Suprapubic skin (tissue), 4 donors: Measurements from ENCODE around the gene MYL9. TPM values are rescaled to one million over a fixed set of nuclear protein-coding genes. Genes with fewer than 3 reads are reported as not detected.

Source experiments
- DNase-seq, 2 donors: peaks; one replicate each; pipeline ENCODE4 v3.0.0-alpha.2; 2019; ENCODE audit warnings: low spot score in 2 of 2
- H3K27ac ChIP-seq: fragments of 200-600 bp; sonication (generic); one replicate; pipeline ENCODE4 v1.5.1; 2019
- H3K27me3 ChIP-seq: fragments of 200-600 bp; sonication (generic); one replicate; pipeline ENCODE4 v1.5.1; 2019
- H3K36me3 ChIP-seq: fragments of 200-600 bp; sonication (generic); one replicate; pipeline ENCODE4 v1.5.1; 2019
- H3K4me1 ChIP-seq: fragments of 200-600 bp; sonication (generic); one replicate; pipeline ENCODE4 v1.5.1; 2019
- H3K4me3 ChIP-seq: fragments of 200-600 bp; sonication (generic); one replicate; pipeline ENCODE4 v1.5.1; 2019; ENCODE audit warnings: mild to moderate bottlenecking
- H3K9me3 ChIP-seq: fragments of 200-600 bp; sonication (generic); one replicate; pipeline ENCODE4 v1.5.1; 2019
- EP300 ChIP-seq: sonication (generic); formaldehyde crosslinking; IDR thresholded peaks from one replicate; pipeline ENCODE4 v1.6.1; 2017; ENCODE audit warnings: antibody characterized with exemption
- POLR2A ChIP-seq, 2 donors: fragments of 450-650 bp; IDR thresholded peaks; one replicate each; pipeline ENCODE4 v1.6.1; 2017; ENCODE audit warnings: antibody characterized with exemption in 2 of 2, mild to moderate bottlenecking in 2 of 2, moderate library complexity in 2 of 2
- POLR2AphosphoS5 ChIP-seq, 3 donors: sonication (generic); formaldehyde crosslinking; IDR thresholded peaks; one replicate each; pipeline ENCODE4 v1.6.1; 2017; ENCODE audit warnings: antibody characterized with exemption in 3 of 3
- WGBS: methylation state at CpG from one replicate; pipeline ENCODE4 v1.1.5; 2018; 5-methylcytosine and 5-hydroxymethylcytosine counted together
- total RNA-seq, 4 donors: library from RNA; depleted of rRNA; stranded (reverse); fragments of >200 nt; gene quantifications; one replicate each; pipeline ENCODE4 v1.1.0, GENCODE V29; 2016
- TF ChIP-seq, protein P1 (sequence below), 2 donors: fragments of 200-600 bp in 1 of 2; fragments of 450-650 bp in 1 of 2; sonication (generic) in 1 of 2; IDR thresholded peaks; one replicate each; pipeline ENCODE4 v1.5.1; 2016 to 2019; ENCODE audit warnings: antibody characterized with exemption in 2 of 2, mild to moderate bottlenecking in 1 of 2, moderate library complexity in 1 of 2

Gene MYL9
- total RNA-seq, 4 donors from 2014 or later, result 29.4 to 34.0 (median 30.7) TPM

GRCh38 chr20:36547186-36548005 lies 6.1 kb downstream of the MYL9 start:
- H3K4me1 ChIP-seq, result peaks cover 29% of the 10 kb centered on the region
- H3K36me3 ChIP-seq, result peaks cover 31% of the 10 kb centered on the region
- DNase-seq, result no peak
- H3K9me3 ChIP-seq, result no peaks in the 10 kb centered on the region
- WGBS, result 85% methylated on average over 12 of the region's 12 CpGs
- H3K27me3 ChIP-seq, result no peaks in the 10 kb centered on the region
- no peak for TF ChIP-seq POLR2AphosphoS5 (IDR thresholded peaks at IDR 0.05)
- no peak for TF ChIP-seq EP300
- no peak for TF ChIP-seq POLR2A (IDR thresholded peaks at IDR 0.05)
- TF ChIP-seq, protein P1, sequence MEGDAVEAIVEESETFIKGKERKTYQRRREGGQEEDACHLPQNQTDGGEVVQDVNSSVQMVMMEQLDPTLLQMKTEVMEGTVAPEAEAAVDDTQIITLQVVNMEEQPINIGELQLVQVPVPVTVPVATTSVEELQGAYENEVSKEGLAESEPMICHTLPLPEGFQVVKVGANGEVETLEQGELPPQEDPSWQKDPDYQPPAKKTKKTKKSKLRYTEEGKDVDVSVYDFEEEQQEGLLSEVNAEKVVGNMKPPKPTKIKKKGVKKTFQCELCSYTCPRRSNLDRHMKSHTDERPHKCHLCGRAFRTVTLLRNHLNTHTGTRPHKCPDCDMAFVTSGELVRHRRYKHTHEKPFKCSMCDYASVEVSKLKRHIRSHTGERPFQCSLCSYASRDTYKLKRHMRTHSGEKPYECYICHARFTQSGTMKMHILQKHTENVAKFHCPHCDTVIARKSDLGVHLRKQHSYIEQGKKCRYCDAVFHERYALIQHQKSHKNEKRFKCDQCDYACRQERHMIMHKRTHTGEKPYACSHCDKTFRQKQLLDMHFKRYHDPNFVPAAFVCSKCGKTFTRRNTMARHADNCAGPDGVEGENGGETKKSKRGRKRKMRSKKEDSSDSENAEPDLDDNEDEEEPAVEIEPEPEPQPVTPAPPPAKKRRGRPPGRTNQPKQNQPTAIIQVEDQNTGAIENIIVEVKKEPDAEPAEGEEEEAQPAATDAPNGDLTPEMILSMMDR (IDR thresholded peaks at IDR 0.05), result no peak
- no peak overlapping the region for H3K27ac ChIP-seq
- no peak overlapping the region for H3K4me3 ChIP-seq

DNA sequence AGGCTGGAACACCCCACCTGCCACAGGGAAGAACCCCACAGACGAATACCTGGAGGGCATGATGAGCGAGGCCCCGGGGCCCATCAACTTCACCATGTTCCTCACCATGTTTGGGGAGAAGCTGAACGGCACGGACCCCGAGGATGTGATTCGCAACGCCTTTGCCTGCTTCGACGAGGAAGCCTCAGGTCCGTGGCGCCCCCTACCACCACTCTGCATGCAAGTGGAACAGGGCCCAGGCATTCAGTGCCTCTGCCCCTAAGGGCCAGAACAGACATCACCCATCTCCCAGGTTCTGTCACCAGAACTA lies 6.6 kb downstream of the MYL9 start:
- no peak for TF ChIP-seq POLR2AphosphoS5 (IDR thresholded peaks at IDR 0.05)
- Histone ChIP-seq H3K4me3 (no peak overlapping the region), H3K4me1 (peaks cover 24% of the 10 kb centered on the region), H3K27ac (no peak overlapping the region), H3K36me3 (peaks cover 31% of the 10 kb centered on the region), H3K9me3 (no peaks in the 10 kb centered on the region), H3K27me3 (no peaks in the 10 kb centered on the region)
- WGBS, result 63% methylated on average over 10 of the region's 12 CpGs
- DNase-seq, result no peak

DNA sequence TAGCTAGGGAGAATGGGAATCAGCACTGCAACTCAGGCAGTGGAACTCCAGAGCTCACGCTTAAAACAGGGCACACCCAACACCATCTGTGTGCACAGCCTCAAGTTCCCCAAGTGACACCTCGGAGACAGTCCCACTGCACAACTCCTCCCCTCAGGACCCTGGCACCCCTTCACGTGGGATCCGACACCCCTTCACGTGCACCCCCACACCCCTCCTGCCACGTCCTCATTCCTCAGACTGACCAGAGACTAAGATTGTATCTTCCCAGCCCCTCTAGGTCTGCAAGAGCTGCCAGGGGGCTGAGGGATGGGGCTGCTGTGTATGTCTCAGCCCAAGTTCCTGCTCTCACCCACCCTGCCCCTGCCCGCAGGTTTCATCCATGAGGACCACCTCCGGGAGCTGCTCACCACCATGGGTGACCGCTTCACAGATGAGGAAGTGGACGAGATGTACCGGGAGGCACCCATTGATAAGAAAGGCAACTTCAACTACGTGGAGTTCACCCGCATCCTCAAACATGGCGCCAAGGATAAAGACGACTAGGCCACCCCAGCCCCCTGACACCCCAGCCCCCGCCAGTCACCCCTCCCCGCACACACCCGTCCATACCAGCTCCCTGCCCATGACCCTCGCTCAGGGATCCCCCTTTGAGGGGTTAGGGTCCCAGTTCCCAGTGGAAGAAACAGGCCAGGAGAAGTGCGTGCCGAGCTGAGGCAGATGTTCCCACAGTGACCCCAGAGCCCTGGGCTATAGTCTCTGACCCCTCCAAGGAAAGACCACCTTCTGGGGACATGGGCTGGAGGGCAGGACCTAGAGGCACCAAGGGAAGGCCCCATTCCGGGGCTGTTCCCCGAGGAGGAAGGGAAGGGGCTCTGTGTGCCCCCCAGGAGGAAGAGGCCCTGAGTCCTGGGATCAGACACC lies 7.6 kb downstream of the MYL9 start:
- 90% methylated on average over 22 of the region's 23 CpGs for WGBS
- Histone ChIP-seq H3K36me3 (peaks cover 31% of the 10 kb centered on the region), H3K4me1 (peaks cover 14% of the 10 kb centered on the region), H3K4me3 (no peak overlapping the region), H3K27ac (no peak overlapping the region), H3K27me3 (no peaks in the 10 kb centered on the region), H3K9me3 (no peaks in the 10 kb centered on the region)
- no peak for TF ChIP-seq EP300
- TF ChIP-seq POLR2A (IDR thresholded peaks at IDR 0.05), result no peak
- no peak for TF ChIP-seq POLR2AphosphoS5 (IDR thresholded peaks at IDR 0.05)
- TF ChIP-seq, protein P1 (IDR thresholded peaks at IDR 0.05), result no peak
- DNase-seq, result no peak

- Histone ChIP-seq H3K4me1 (peaks cover 11% of the 10 kb centered on the region), H3K36me3 (peaks cover 31% of the 10 kb centered on the region), H3K9me3 (no peaks in the 10 kb centered on the region), H3K27me3 (no peaks in the 10 kb centered on the region), H3K4me3 (no peak overlapping the region), H3K27ac (no peak overlapping the region)
- TF ChIP-seq POLR2AphosphoS5 (IDR thresholded peaks at IDR 0.05) (no peak), POLR2A (IDR thresholded peaks at IDR 0.05) (no peak), EP300 (no peak)
- TF ChIP-seq, protein P1 (IDR thresholded peaks at IDR 0.05), result no peak
- WGBS, result no CpG with 5 or more reads among the region's 9 CpGs
- DNase-seq, result no peak
Observed at GRCh38 chr20:36549628-36549941, 8.3 kb downstream of the MYL9 start.

- Histone ChIP-seq H3K9me3 (no peaks in the 10 kb centered on the region), H3K36me3 (peaks cover 30% of the 10 kb centered on the region), H3K27me3 (no peaks in the 10 kb centered on the region), H3K4me3 (no peak overlapping the region), H3K4me1 (peaks cover 8% of the 10 kb centered on the region), H3K27ac (no peak overlapping the region)
- no peak for TF ChIP-seq POLR2A (IDR thresholded peaks at IDR 0.05)
- TF ChIP-seq, protein P1 (IDR thresholded peaks at IDR 0.05), result no peak
- no peak for TF ChIP-seq POLR2AphosphoS5 (IDR thresholded peaks at IDR 0.05)
- TF ChIP-seq EP300, result no peak
- 76% methylated on average over 10 of the region's 16 CpGs for WGBS
- DNase-seq, result no peak
Observed at GRCh38 chr20:36549942-36550789, 8.8 kb downstream of the MYL9 start.
